PC-9 (cell line): ENCODE results near the gene SCG2.

Experiments
- EZH2 ChIP-seq: fragments of 200-600 bp; sonication (generic); IDR thresholded peaks from 2 replicates; pipeline ENCODE4 v1.8.0; 2017; ENCODE audit warnings: antibody characterized with exemption, low read depth
- TF ChIP-seq, protein P1 (sequence below): fragments of 200-600 bp; sonication (generic); conservative IDR thresholded peaks from 2 replicates; pipeline ENCODE4 v1.6.1; 2017; ENCODE audit warnings: mixed run types, antibody characterized with exemption, mild to moderate bottlenecking, moderate library complexity

DNA sequence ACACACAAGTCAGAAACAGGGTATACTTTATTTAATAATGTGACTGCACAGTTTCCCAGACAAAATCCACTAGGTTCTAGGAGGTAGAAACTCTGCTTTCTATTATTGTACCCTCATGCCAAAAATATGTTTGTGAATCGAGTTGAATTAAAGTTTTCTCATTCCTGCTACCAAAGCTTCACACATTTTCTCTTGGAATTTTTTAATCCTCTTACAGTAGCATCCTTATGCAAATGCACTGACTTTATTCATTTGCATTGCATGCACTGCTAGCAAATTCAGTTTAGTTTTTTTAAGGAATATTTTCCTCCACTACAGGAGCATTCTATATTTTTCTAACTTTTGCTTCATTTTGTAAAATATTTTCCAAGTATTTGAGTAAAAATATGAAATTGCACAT lies 4.8 kb upstream of the SCG2 start:
- no peak for TF ChIP-seq EZH2
- TF ChIP-seq, protein P1, sequence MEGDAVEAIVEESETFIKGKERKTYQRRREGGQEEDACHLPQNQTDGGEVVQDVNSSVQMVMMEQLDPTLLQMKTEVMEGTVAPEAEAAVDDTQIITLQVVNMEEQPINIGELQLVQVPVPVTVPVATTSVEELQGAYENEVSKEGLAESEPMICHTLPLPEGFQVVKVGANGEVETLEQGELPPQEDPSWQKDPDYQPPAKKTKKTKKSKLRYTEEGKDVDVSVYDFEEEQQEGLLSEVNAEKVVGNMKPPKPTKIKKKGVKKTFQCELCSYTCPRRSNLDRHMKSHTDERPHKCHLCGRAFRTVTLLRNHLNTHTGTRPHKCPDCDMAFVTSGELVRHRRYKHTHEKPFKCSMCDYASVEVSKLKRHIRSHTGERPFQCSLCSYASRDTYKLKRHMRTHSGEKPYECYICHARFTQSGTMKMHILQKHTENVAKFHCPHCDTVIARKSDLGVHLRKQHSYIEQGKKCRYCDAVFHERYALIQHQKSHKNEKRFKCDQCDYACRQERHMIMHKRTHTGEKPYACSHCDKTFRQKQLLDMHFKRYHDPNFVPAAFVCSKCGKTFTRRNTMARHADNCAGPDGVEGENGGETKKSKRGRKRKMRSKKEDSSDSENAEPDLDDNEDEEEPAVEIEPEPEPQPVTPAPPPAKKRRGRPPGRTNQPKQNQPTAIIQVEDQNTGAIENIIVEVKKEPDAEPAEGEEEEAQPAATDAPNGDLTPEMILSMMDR: no peak
